Daoy (cell line): ENCODE results near the gene SCAI. TPM values are rescaled to one million over a fixed set of nuclear protein-coding genes. Genes with fewer than 3 reads are reported as not detected.

Source experiments
- total RNA-seq: library from RNA; depleted of rRNA; stranded (reverse); fragments of >200 nt; shearing (Covaris generic); gene quantifications from 2 replicates; pipeline ENCODE4 v1.2.3, GENCODE V29; 2014; rRNA removed

The SCAI gene
- total RNA-seq, 1 experiment from 2014 or later: 10.8 TPM

Other genes starting within 250 kb of the SCAI start
- gene GOLGA1, start 202.4 kb downstream of the SCAI start, total RNA-seq: 17.2 and 23.2 TPM in 2 replicates
- 59.9 and 67.7 TPM in 2 replicates for gene PPP6C, start 46.3 kb upstream of the SCAI start, total RNA-seq
- 38.0 and 49.0 TPM in 2 replicates for gene RABEPK, start 57.0 kb upstream of the SCAI start, total RNA-seq
- gene HSPA5, start 97.8 kb upstream of the SCAI start, total RNA-seq: 50.3 and 56.3 TPM in 2 replicates
- gene GAPVD1, start 118.3 kb upstream of the SCAI start, total RNA-seq: 33.3 and 37.1 TPM in 2 replicates